Smooth muscle cell (in vitro differentiated cells): ENCODE measurements around the gene ETFB. TPM values are rescaled to one million over a fixed set of nuclear protein-coding genes. Genes with fewer than 3 reads are reported as not detected.

Experiments
- DNase-seq: peaks from one replicate; lab custom pipeline; 2025; ENCODE audit not compliant: unreplicated experiment; lab: John Stamatoyannopoulos, UW
- H2AFZ ChIP-seq: fragments of 200-600 bp; sonication (generic); 2 replicates; pipeline ENCODE4 v1.6.0; 2016; ENCODE audit warnings: antibody characterized with exemption, low read depth, mild to moderate bottlenecking
- H3F3A ChIP-seq: fragments of 200-600 bp; sonication (generic); 2 replicates; pipeline ENCODE4 v1.6.0; 2017; ENCODE audit warnings: antibody characterized with exemption, low read depth
- H3K27ac ChIP-seq: fragments of 200-600 bp; sonication (generic); 2 replicates; pipeline ENCODE4 v1.5.1; 2016; ENCODE audit warnings: low read depth, mild to moderate bottlenecking
- H3K27me3 ChIP-seq: fragments of 200-600 bp; sonication (generic); 2 replicates; pipeline ENCODE4 v1.6.1; 2016; ENCODE audit warnings: low read depth, mild to moderate bottlenecking
- H3K36me3 ChIP-seq: fragments of 200-600 bp; sonication (generic); 2 replicates; pipeline ENCODE4 v1.5.1; 2016; ENCODE audit warnings: low read depth
- H3K4me1 ChIP-seq: fragments of 200-600 bp; sonication (generic); 2 replicates; pipeline ENCODE4 v1.5.1; 2016; ENCODE audit warnings: low read depth
- H3K4me2 ChIP-seq: fragments of 200-600 bp; sonication (generic); 2 replicates; pipeline ENCODE4 v1.6.0; 2016; ENCODE audit warnings: mild to moderate bottlenecking
- H3K4me3 ChIP-seq: fragments of 200-600 bp; sonication (generic); 2 replicates; pipeline ENCODE4 v1.5.1; 2016; ENCODE audit warnings: mild to moderate bottlenecking
- H3K79me2 ChIP-seq: fragments of 200-600 bp; sonication (generic); 2 replicates; pipeline ENCODE4 v1.6.0; 2016; ENCODE audit warnings: low read depth, mild to moderate bottlenecking
- H3K9ac ChIP-seq: fragments of 200-600 bp; sonication (generic); 2 replicates; pipeline ENCODE4 v1.6.0; 2016; ENCODE audit warnings: low read depth
- H3K9me3 ChIP-seq: fragments of 200-600 bp; sonication (generic); replicated peaks from 2 replicates; pipeline ENCODE4 v1.5.1; 2016; ENCODE audit warnings: low read depth
- H4K20me1 ChIP-seq: fragments of 200-600 bp; sonication (generic); 2 replicates; pipeline ENCODE4 v1.6.0; 2016; ENCODE audit warnings: low read depth
- CTCF ChIP-seq: fragments of 200-600 bp; sonication (generic); IDR thresholded peaks from 2 replicates; pipeline ENCODE4 v1.5.1; 2017; ENCODE audit warnings: borderline replicate concordance, mild to moderate bottlenecking, antibody characterized with exemption; ENCODE audit not compliant: insufficient read depth, poor library complexity, severe bottlenecking
- WGBS: methylation state at CpG from one replicate; pipeline ENCODE4 v1.1.7; 2016; ENCODE audit warnings: low lambda C conversion rate; 5-methylcytosine and 5-hydroxymethylcytosine counted together
- polyA plus RNA-seq: library from polyadenylated mRNA; unstranded; fragments of >200 nt; fragmentation: Nextera tagmentation; extraction: Ambion mirVana; gene quantifications from 2 replicates; pipeline ENCODE4 v1.2.1, GENCODE V29; 2016
- total RNA-seq: library from RNA; depleted of rRNA; stranded (reverse); fragments of >200 nt; gene quantifications from 2 replicates; pipeline ENCODE4 v1.2.3, GENCODE V29; 2014

ETFB gene
- total and polyA plus RNA-seq, 2 experiments from 2014 or later: 51.1 to 94.5 TPM

- Histone ChIP-seq H3K36me3 (no peaks in the 10 kb centered on the region), H3K27me3 (no peaks in the 10 kb centered on the region), H3K9me3 (no peaks in the 10 kb centered on the region), H3K4me3 (peak overlapping the region; percentile 64), H3K9ac (peak overlapping the region; percentile 54), H3K27ac (peak overlapping the region; percentile 16), H3F3A (no peaks in the 10 kb centered on the region), H3K79me2 (no peaks in the 10 kb centered on the region), H3K4me2 (peak overlapping the region; percentile 95), H2AFZ (peak overlapping the region; percentile 82), H4K20me1 (no peaks in the 10 kb centered on the region), H3K4me1 (no peaks in the 10 kb centered on the region)
- whole genome bisulfite sequencing: 1% methylated on average over 66 of the region's 107 CpGs
- peak; percentile 96 for DNase-seq
- peak; percentile 13 for TF ChIP-seq CTCF
Measured at GRCh38 chr19:51339687-51340656, 26.2 kb downstream of the ETFB start.

GRCh38 chr19:51339313-51339686, 26.9 kb downstream of the ETFB start:
- peak overlapping the region; percentile 53 for H2AFZ ChIP-seq
- H3K4me2 ChIP-seq: peak overlapping the region; percentile 88
- H3K4me1 ChIP-seq: no peaks in the 10 kb centered on the region
- no peaks in the 10 kb centered on the region for H3K36me3 ChIP-seq
- peak overlapping the region; percentile 64 for H3K4me3 ChIP-seq
- peak overlapping the region; percentile 16 for H3K27ac ChIP-seq
- no peak for DNase-seq
- WGBS: 1% methylated on average over 10 of the region's 10 CpGs
- H3F3A ChIP-seq: no peaks in the 10 kb centered on the region
- no peaks in the 10 kb centered on the region for H4K20me1 ChIP-seq
- H3K9me3 ChIP-seq: no peaks in the 10 kb centered on the region
- no peak for TF ChIP-seq CTCF
- no peaks in the 10 kb centered on the region for H3K79me2 ChIP-seq
- no peak overlapping the region for H3K9ac ChIP-seq
- no peaks in the 10 kb centered on the region for H3K27me3 ChIP-seq

- no peaks in the 10 kb centered on the region for H3F3A ChIP-seq
- H3K36me3 ChIP-seq: no peaks in the 10 kb centered on the region
- no peaks in the 10 kb centered on the region for H3K27me3 ChIP-seq
- H3K27ac ChIP-seq: no peak overlapping the region
- H3K4me3 ChIP-seq: peak overlapping the region; percentile 64
- H2AFZ ChIP-seq: peak overlapping the region; percentile 53
- H4K20me1 ChIP-seq: no peaks in the 10 kb centered on the region
- H3K79me2 ChIP-seq: no peaks in the 10 kb centered on the region
- TF ChIP-seq CTCF: peak; percentile 92
- WGBS: 10% methylated on average over 42 of the region's 43 CpGs
- H3K9me3 ChIP-seq: no peaks in the 10 kb centered on the region
- H3K4me2 ChIP-seq: peak overlapping the region; percentile 88
- DNase-seq: peak; percentile 88
- H3K4me1 ChIP-seq: no peaks in the 10 kb centered on the region
- H3K9ac ChIP-seq: no peak overlapping the region
Measured at GRCh38 chr19:51338563-51339312, 27.4 kb downstream of the ETFB start.
